Measurements from ENCODE around the gene MIB2. TPM values are rescaled to one million over a fixed set of nuclear protein-coding genes. Genes with fewer than 3 reads are reported as not detected.
A peak's percentile ranks its signal among the peaks of the same experiment; 100 is the strongest.

MIB2 gene
- total and polyA plus RNA-seq, 2 donors (not counting 1 experiment from before 2014, with no cell fraction given): 94.0 to 95.9 TPM

DNA sequence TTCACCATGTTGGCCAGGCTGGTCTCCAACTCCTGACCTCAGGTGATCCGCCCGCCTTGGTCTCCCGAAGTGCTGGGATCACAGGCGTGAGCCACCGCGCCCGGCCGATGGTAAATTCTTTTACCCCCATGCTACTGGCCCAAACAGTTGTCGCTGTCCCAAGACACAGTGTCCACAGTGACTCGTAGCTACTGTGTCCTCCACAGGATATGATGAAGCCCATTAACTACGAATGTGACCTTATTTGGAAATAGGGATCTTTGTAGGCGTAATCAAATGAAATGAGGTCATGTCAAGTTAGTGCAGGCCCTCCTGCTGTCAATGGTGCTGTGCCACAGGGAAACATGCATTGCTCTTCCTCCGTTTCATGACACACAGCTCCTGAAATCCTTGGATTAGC, 23.8 kb upstream of the MIB2 start:
- ChIA-PET POLR2A (no interaction called here), CTCF (interaction anchor here (0.9 kb wide), 1 partner anchor 17 kb away, joined by 3 read pairs; no protein-coding TSS in a partner anchor)
- no peak for ATAC-seq (ENCODE audit: low read depth)
- no peaks in the 10 kb centered on the region for H3K4me1 ChIP-seq (ENCODE audit: control insufficient read depth in 2 of 2, insufficient read depth in 2 of 2, low read length in 2 of 2)
- Mint-ChIP-seq H3K4me3 (no peak overlapping the region), H3K27me3 (peaks cover 4% of the 10 kb centered on the region), H3K4me1 (no peaks in the 10 kb centered on the region), H3K27ac (no peak overlapping the region), H3K9me3 (ENCODE audit: insufficient read depth) (no peaks in the 10 kb centered on the region)
- intact Hi-C loops (cut with micrococcal nuclease): no loop called here
- no peaks in the 10 kb centered on the region for H3K9me3 ChIP-seq (ENCODE audit: control extremely low read depth in 1 of 3, control insufficient read depth in 2 of 3, insufficient read depth in 1 of 3, low read length in 2 of 3)
- H4K20me1 ChIP-seq (ENCODE audit: control insufficient read depth, insufficient read depth, low read length, poor library complexity, severe bottlenecking): no peaks in the 10 kb centered on the region
- no peaks in the 10 kb centered on the region for H3K36me3 ChIP-seq (replicated peaks in 1 of 2; ENCODE audit: control extremely low read depth in 1 of 2, control insufficient read depth in 1 of 2, extremely low read depth in 1 of 2, insufficient read depth in 2 of 2, low read length in 1 of 2)
- no peak overlapping the region for H3K27ac ChIP-seq (ENCODE audit: low read length in 2 of 2)
- H3K27me3 ChIP-seq (replicated peaks in 1 of 4; ENCODE audit: control extremely low read depth in 1 of 4, control insufficient read depth in 3 of 4, insufficient read depth in 4 of 4, low read length in 3 of 4): peaks cover 0 to 6% (median 2%) of the 10 kb centered on the region in 4 experiments
- no peak overlapping the region for H2AFZ ChIP-seq (ENCODE audit: insufficient read depth, low read depth, low read length, poor library complexity, severe bottlenecking)
- DNase-seq: no peak
- TF ChIP-seq CTCF (IDR thresholded peaks at IDR 0.05): no peak
- WGBS (ENCODE audit: insufficient coverage): 87% methylated on average over 11 of the region's 13 CpGs
- no peak overlapping the region for H3K4me3 ChIP-seq (ENCODE audit: control extremely low read depth in 1 of 5, extremely low read depth in 1 of 5, insufficient read depth in 1 of 5, low read depth in 2 of 5, low read length in 4 of 5)
- no peaks in the 10 kb centered on the region for H3K79me2 ChIP-seq (ENCODE audit: control insufficient read depth, insufficient read depth, low read length)
- no peak overlapping the region for H3K9ac ChIP-seq (ENCODE audit: low read length)
- H3K4me2 ChIP-seq (replicated peaks; ENCODE audit: low read depth, low read length, poor library complexity, severe bottlenecking): no peak overlapping the region

- ATAC-seq (ENCODE audit: low read depth): peak; percentile 10
- H3K79me2 ChIP-seq (ENCODE audit: control insufficient read depth, insufficient read depth, low read length): no peaks in the 10 kb centered on the region
- TF ChIP-seq CTCF (IDR thresholded peaks at IDR 0.05) (no peak), EZH2 (IDR thresholded peaks at IDR 0.05; ENCODE audit: borderline replicate concordance, insufficient read depth, low read depth, low read length, poor library complexity, severe bottlenecking) (no peak)
- H3K4me3 ChIP-seq (ENCODE audit: control extremely low read depth in 1 of 5, extremely low read depth in 1 of 5, insufficient read depth in 1 of 5, low read depth in 2 of 5, low read length in 4 of 5): no peak overlapping the region
- no peak overlapping the region for H3K4me2 ChIP-seq (replicated peaks; ENCODE audit: low read depth, low read length, poor library complexity, severe bottlenecking)
- Mint-ChIP-seq H3K27me3 (peaks cover 10% of the 10 kb centered on the region), H3K4me1 (peaks cover 11% of the 10 kb centered on the region), H3K4me3 (no peak overlapping the region), H3K9me3 (ENCODE audit: insufficient read depth) (no peaks in the 10 kb centered on the region), H3K27ac (no peak overlapping the region)
- no peak overlapping the region for H3K27ac ChIP-seq (ENCODE audit: low read length in 2 of 2)
- H3K36me3 ChIP-seq (replicated peaks in 1 of 2; ENCODE audit: control extremely low read depth in 1 of 2, control insufficient read depth in 1 of 2, extremely low read depth in 1 of 2, insufficient read depth in 2 of 2, low read length in 1 of 2): no peaks in the 10 kb centered on the region
- ChIA-PET POLR2A (no interaction called here), CTCF (no interaction called here)
- no peak overlapping the region for H2AFZ ChIP-seq (ENCODE audit: insufficient read depth, low read depth, low read length, poor library complexity, severe bottlenecking)
- H3K9me3 ChIP-seq (ENCODE audit: control extremely low read depth in 1 of 3, control insufficient read depth in 2 of 3, insufficient read depth in 1 of 3, low read length in 2 of 3): peaks cover 0 to 5% (median 0%) of the 10 kb centered on the region in 3 donors
- peak; percentile 14 for DNase-seq
- WGBS (ENCODE audit: insufficient coverage): 91% methylated on average over 24 of the region's 24 CpGs
- H3K4me1 ChIP-seq (ENCODE audit: control insufficient read depth in 2 of 2, insufficient read depth in 2 of 2, low read length in 2 of 2): peaks cover 0 to 14% of the 10 kb centered on the region in 2 donors
- intact Hi-C loops (cut with micrococcal nuclease): no loop called here
- H3K9ac ChIP-seq (ENCODE audit: low read length): no peak overlapping the region
- no peaks in the 10 kb centered on the region for H4K20me1 ChIP-seq (ENCODE audit: control insufficient read depth, insufficient read depth, low read length, poor library complexity, severe bottlenecking)
- H3K27me3 ChIP-seq (replicated peaks in 1 of 4; ENCODE audit: control extremely low read depth in 1 of 4, control insufficient read depth in 3 of 4, insufficient read depth in 4 of 4, low read length in 3 of 4): peaks cover 0 to 23% (median 5%) of the 10 kb centered on the region in 4 experiments
Observed at GRCh38 chr1:1593834-1594601, 21.3 kb upstream of the MIB2 start.

All from B cell (primary cell).